ENCODE measurements around the gene KCNIP4. TPM values are rescaled to one million over a fixed set of nuclear protein-coding genes. Genes with fewer than 3 reads are reported as not detected.

Gene KCNIP4
- total and polyA plus RNA-seq, 2 of the 4 experiments (the other 2 are of a cell fraction) = not detected

DNA sequence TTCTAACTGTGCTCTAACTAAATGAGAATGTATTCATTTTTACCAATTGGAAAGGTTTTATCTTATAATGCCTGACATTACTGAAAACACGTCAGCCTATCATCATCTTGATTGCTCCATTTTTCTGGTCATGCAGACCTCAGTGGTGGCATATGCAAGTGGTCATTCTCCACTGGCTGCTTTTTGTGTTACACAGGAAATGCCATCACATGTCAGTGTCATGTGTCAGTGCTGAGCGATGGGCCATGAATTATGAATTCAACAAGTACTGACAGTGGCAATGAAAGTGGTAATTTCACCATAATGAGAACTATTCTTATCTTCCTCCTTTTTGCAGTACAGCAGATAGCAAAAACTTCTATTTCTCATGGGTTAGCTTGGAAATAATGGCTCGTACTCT, 1057.8 kb downstream of the KCNIP4 start:
- Histone ChIP-seq H2BK20ac (ENCODE audit: low read depth, low read length) (no peak overlapping the region), H2AFZ (replicated peaks; ENCODE audit: low read length, poor library complexity) (no peak overlapping the region), H3K9ac (ENCODE audit: low read depth, low read length) (no peak overlapping the region), H3K27me3 (ENCODE audit: control insufficient read depth, insufficient read depth, low read length) (no peaks in the 10 kb centered on the region), H3K9me3 (ENCODE audit: control insufficient read depth, insufficient read depth, low read length) (peaks cover 5% of the 10 kb centered on the region), H3K4me3 (ENCODE audit: insufficient read depth, low read depth, low read length) (no peak overlapping the region), H3K14ac (replicated peaks; ENCODE audit: low read depth, low read length) (no peak overlapping the region), H3K9me1 (ENCODE audit: insufficient read depth, low read length) (no peaks in the 10 kb centered on the region), H3K56ac (ENCODE audit: extremely low read depth, insufficient read depth, low read length) (no peak overlapping the region), H4K8ac (ENCODE audit: low read depth in 2 of 2, low read length in 2 of 2) (no peak overlapping the region), H4K5ac (ENCODE audit: low read depth, low read length) (no peak overlapping the region), H4K20me1 (ENCODE audit: insufficient read depth, low read length) (no peaks in the 10 kb centered on the region), H2BK5ac (ENCODE audit: low read depth, low read length, poor library complexity, severe bottlenecking) (no peak overlapping the region), H4K91ac (ENCODE audit: insufficient read depth, low read depth, low read length) (no peak overlapping the region), H3K4ac (ENCODE audit: low read depth, low read length) (no peak overlapping the region), H3K27ac (ENCODE audit: insufficient read depth, low read length) (no peak overlapping the region), H3K4me2 (ENCODE audit: low read depth, low read length) (no peak overlapping the region), H2BK120ac (ENCODE audit: low read depth, low read length) (no peak overlapping the region), H3K4me1 (ENCODE audit: control insufficient read depth, insufficient read depth, low read length) (no peaks in the 10 kb centered on the region), H3K79me1 (ENCODE audit: low read depth in 1 of 2, low read length in 2 of 2) (no peaks in the 10 kb centered on the region), H3K23ac (ENCODE audit: low read depth, low read length) (no peak overlapping the region), H3K18ac (ENCODE audit: low read depth, low read length) (no peak overlapping the region), H2AK9ac (replicated peaks; ENCODE audit: low read depth, low read length, poor library complexity) (no peak overlapping the region), H3K36me3 (ENCODE audit: control insufficient read depth, insufficient read depth, low read length) (no peaks in the 10 kb centered on the region), H2AK5ac (ENCODE audit: low read depth, low read length) (no peak overlapping the region), H2BK15ac (ENCODE audit: low read depth, low read length) (no peak overlapping the region)
- no peak for DNase-seq
- intact Hi-C loops (cut with micrococcal nuclease) (no loop called here), dilution Hi-C loops (cut with HindIII; ENCODE audit: low sequenced_read_pairs, unreplicated experiment) (no loop called here), in situ Hi-C loops (cut with MboI; ENCODE audit: low sequenced_read_pairs) (no loop called here)
- WGBS, 2 experiments (ENCODE audit: extremely low coverage in 2 of 2, insufficient read length in 1 of 2) = no CpG with 5 or more reads among the region's 3 CpGs
- no TSS peak for BruUV-seq (replicated peaks)
- no peak for ATAC-seq (ENCODE audit: low read depth)
- ChIA-PET POLR2A (ENCODE audit: unreplicated experiment) (no interaction called here), CTCF (no interaction called here)
- TF ChIP-seq NFE2L2 (IDR thresholded peaks at IDR 0.05; ENCODE audit: low read depth, low read length) (no peak), SMC3 (IDR thresholded peaks at IDR 0.05; ENCODE audit: low read depth, low read length) (no peak), FOS (IDR thresholded peaks at IDR 0.05; ENCODE audit: low read depth, low read length) (no peak), POLR2A (IDR thresholded peaks at IDR 0.05; ENCODE audit: low read depth, low read length) (no peak), BHLHE40 (IDR thresholded peaks at IDR 0.05; ENCODE audit: low read depth, low read length) (no peak), RFX5 (IDR thresholded peaks at IDR 0.05; ENCODE audit: low read depth, low read length) (no peak), MAFK (IDR thresholded peaks at IDR 0.05; ENCODE audit: low read depth, low read length) (no peak), MAZ (IDR thresholded peaks at IDR 0.05; ENCODE audit: borderline replicate concordance, low read depth, low read length) (no peak), RCOR1 (IDR thresholded peaks at IDR 0.05; ENCODE audit: insufficient replicate concordance, low read length) (no peak), CHD1 (IDR thresholded peaks at IDR 0.05; ENCODE audit: low read depth, low read length) (no peak), RAD21 (IDR thresholded peaks at IDR 0.05; ENCODE audit: low read length) (no peak)
- TF ChIP-seq, protein P1, sequence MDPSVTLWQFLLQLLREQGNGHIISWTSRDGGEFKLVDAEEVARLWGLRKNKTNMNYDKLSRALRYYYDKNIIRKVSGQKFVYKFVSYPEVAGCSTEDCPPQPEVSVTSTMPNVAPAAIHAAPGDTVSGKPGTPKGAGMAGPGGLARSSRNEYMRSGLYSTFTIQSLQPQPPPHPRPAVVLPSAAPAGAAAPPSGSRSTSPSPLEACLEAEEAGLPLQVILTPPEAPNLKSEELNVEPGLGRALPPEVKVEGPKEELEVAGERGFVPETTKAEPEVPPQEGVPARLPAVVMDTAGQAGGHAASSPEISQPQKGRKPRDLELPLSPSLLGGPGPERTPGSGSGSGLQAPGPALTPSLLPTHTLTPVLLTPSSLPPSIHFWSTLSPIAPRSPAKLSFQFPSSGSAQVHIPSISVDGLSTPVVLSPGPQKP (IDR thresholded peaks at IDR 0.05; ENCODE audit: borderline replicate concordance, low read depth, low read length) = no peak
- TF ChIP-seq, protein P2, sequence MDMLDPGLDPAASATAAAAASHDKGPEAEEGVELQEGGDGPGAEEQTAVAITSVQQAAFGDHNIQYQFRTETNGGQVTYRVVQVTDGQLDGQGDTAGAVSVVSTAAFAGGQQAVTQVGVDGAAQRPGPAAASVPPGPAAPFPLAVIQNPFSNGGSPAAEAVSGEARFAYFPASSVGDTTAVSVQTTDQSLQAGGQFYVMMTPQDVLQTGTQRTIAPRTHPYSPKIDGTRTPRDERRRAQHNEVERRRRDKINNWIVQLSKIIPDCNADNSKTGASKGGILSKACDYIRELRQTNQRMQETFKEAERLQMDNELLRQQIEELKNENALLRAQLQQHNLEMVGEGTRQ (IDR thresholded peaks at IDR 0.05; ENCODE audit: low read depth, low read length) = no peak
